Right atrium auricular region (tissue), 2 donors: ENCODE data around the gene CAMK1D. TPM values are rescaled to one million over a fixed set of nuclear protein-coding genes. Genes with fewer than 3 reads are reported as not detected.

Source experiments
- DNase-seq: peaks from one replicate; pipeline ENCODE4 v3.0.0-alpha.2; 2019; ENCODE audit warnings: low spot score
- H3K27ac ChIP-seq, 2 donors: fragments of 200-600 bp; sonication (generic); 1 replicate in 1 of 2; 2 replicates in 1 of 2; pipeline ENCODE4 v1.5.1; 2016 to 2019
- H3K27me3 ChIP-seq, 2 donors: fragments of 200-600 bp; sonication (generic); one replicate each; pipeline versions ENCODE4 v1.5.1 to v1.6.0; 2017 to 2019
- H3K36me3 ChIP-seq: fragments of 200-600 bp; sonication (generic); one replicate; pipeline ENCODE4 v1.5.1; 2016
- H3K4me1 ChIP-seq, 2 donors: fragments of 200-600 bp; sonication (generic); one replicate each; pipeline versions ENCODE4 v1.5.1 to v1.6.0; 2017 to 2019
- H3K4me3 ChIP-seq, 2 donors: fragments of 200-600 bp; sonication (generic); 1 replicate in 1 of 2; 2 replicates in 1 of 2; pipeline ENCODE4 v1.5.1; 2017 to 2019; ENCODE audit warnings: mild to moderate bottlenecking in 1 of 2, moderate library complexity in 1 of 2
- H3K9me3 ChIP-seq, 2 donors: fragments of 200-600 bp; sonication (generic); one replicate each; pipeline ENCODE4 v1.5.1; 2019
- CTCF ChIP-seq, 2 donors: fragments of 200-600 bp; sonication (generic); IDR thresholded peaks; one replicate each; pipeline ENCODE4 v1.5.1; 2019; ENCODE audit warnings: antibody characterized with exemption in 2 of 2
- total RNA-seq, 2 donors: library from RNA; depleted of rRNA; stranded (reverse); fragments of >200 nt; gene quantifications; one replicate each; pipeline ENCODE4 v1.1.0, GENCODE V29; 2016

The CAMK1D gene
- total RNA-seq, 2 donors from 2014 or later: 24.5 to 27.2 TPM

GRCh38 chr10:12637649-12638048 lies 288.3 kb downstream of the CAMK1D start:
- no peaks in the 10 kb centered on the region for H3K27me3 ChIP-seq
- H3K36me3 ChIP-seq: no peaks in the 10 kb centered on the region
- DNase-seq: no peak
- H3K27ac ChIP-seq: no peak overlapping the region
- H3K4me3 ChIP-seq: no peak overlapping the region
- H3K4me1 ChIP-seq: no peaks in the 10 kb centered on the region
- H3K9me3 ChIP-seq: no peaks in the 10 kb centered on the region
- TF ChIP-seq CTCF (IDR thresholded peaks at IDR 0.05): no peak

DNA sequence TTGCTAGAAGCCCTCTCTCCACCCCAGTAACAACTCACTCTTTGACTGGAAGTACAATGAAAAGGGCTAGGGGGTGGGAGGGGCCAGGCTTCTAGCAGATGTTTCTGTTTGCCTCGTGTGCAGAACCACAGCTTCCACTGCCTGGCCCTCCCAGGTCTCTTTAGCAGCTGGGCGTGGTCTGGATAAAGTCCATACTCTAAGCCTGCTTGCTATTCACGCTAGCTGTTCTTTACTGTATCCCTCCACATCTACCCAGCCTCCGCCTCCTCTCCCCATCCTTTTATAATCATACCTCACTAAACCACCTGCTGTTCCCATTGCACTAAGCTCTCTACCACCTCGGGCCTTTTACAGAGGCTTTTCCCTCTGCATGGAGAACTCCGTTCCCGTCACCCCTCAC lies 288.8 kb downstream of the CAMK1D start:
- no peak for TF ChIP-seq CTCF (IDR thresholded peaks at IDR 0.05)
- Histone ChIP-seq H3K27me3 (no peaks in the 10 kb centered on the region), H3K9me3 (no peaks in the 10 kb centered on the region), H3K4me1 (no peaks in the 10 kb centered on the region), H3K4me3 (no peak overlapping the region), H3K27ac (no peak overlapping the region), H3K36me3 (no peaks in the 10 kb centered on the region)
- DNase-seq: no peak

DNA sequence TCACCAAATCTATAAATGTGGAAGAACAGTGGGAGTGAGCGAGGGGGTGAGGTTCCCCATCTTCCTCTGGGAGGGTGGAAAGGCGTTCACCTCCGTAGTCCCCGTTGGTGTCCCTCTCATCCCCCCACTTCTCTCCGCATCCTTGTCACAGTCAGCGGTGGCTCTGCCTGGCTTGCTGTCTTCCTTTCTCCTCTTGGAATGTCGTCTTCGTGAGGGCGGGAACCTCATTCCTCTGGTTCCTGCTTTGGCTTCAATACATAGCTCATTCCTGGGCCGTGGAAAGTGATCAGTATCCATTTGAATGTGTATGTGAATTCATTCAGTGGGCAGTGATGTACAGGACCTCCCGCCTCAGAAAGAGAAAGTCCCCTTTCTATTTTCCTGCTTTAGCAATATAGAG lies 289.4 kb downstream of the CAMK1D start:
- H3K9me3 ChIP-seq: no peaks in the 10 kb centered on the region
- no peaks in the 10 kb centered on the region for H3K27me3 ChIP-seq
- no peak for TF ChIP-seq CTCF (IDR thresholded peaks at IDR 0.05)
- H3K4me3 ChIP-seq: no peak overlapping the region
- H3K27ac ChIP-seq: no peak overlapping the region
- no peak for DNase-seq
- H3K36me3 ChIP-seq: no peaks in the 10 kb centered on the region
- H3K4me1 ChIP-seq: no peaks in the 10 kb centered on the region

DNA sequence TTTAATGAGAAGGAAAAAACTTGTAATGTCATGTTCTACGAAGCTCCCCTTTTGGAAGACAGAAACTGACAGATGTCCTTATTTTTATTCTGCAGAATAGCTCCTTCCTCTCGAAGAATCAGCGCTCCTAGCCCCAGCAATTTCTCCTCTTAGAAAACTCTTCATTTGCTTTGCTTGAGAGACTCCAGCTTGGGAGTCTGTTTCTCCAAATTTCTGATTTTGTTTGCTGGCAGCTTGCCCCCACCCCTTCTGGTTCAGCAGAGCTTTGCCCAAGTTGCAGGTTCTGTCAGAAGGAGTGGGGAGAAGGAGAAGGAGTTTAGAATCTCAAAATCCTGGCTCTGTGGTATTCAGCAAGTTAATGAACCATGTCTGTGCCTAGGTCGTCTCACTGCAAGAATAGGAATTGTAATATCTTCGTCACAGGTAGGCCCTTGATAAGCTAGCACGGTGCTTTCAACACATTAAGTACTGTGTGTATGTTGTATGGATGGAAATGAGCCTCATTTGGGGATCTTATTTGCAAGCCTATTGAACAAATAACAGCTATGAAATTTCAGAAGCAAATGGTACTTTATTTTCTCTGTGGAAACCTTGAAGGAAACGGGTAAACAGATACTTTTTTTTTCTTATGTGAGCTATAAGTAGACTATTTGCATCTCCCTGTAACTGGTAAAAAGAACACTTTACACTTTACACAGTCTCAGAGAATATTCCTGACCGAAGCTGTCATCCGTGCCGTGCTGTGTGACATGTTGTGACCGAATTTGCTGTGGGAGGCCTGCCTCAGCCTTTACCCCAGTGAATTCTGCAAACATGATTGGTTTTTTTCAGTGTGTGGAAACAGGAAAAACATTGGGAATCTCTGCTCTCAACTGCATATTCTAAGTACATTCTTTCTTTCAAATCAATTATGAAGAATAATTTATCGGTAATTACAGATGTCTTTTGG lies 290.9 kb downstream of the CAMK1D start:
- no peaks in the 10 kb centered on the region for H3K4me1 ChIP-seq
- no peaks in the 10 kb centered on the region for H3K9me3 ChIP-seq
- no peak for DNase-seq
- H3K36me3 ChIP-seq: no peaks in the 10 kb centered on the region
- H3K27me3 ChIP-seq: no peaks in the 10 kb centered on the region
- no peak for TF ChIP-seq CTCF (IDR thresholded peaks at IDR 0.05)
- H3K27ac ChIP-seq: no peak overlapping the region
- H3K4me3 ChIP-seq: no peak overlapping the region

- Histone ChIP-seq H3K4me1 (no peaks in the 10 kb centered on the region), H3K27ac (no peak overlapping the region), H3K36me3 (no peaks in the 10 kb centered on the region), H3K4me3 (no peak overlapping the region), H3K27me3 (no peaks in the 10 kb centered on the region), H3K9me3 (no peaks in the 10 kb centered on the region)
- DNase-seq: no peak
- TF ChIP-seq CTCF (IDR thresholded peaks at IDR 0.05): no peak
Measured at GRCh38 chr10:12642036-12642435, 292.7 kb downstream of the CAMK1D start.
